Lower leg skin (tissue), 4 donors: ENCODE data around the gene PIP. TPM values are rescaled to one million over a fixed set of nuclear protein-coding genes. Genes with fewer than 3 reads are reported as not detected.
"Not testable (repeated sequence)": the region's sequence is repeated elsewhere in the genome, so short reads cannot be mapped to it uniquely, and the experiment has no call there.

Experiments used
- DNase-seq, 2 donors: peaks; one replicate each; pipeline ENCODE4 v3.0.0-alpha.2; 2019; ENCODE audit warnings: low spot score in 2 of 2
- H3K4me3 ChIP-seq: fragments of 200-600 bp; sonication (generic); 2 replicates; pipeline ENCODE4 v1.5.1; 2017; ENCODE audit warnings: mild to moderate bottlenecking, low read depth; ENCODE audit not compliant: poor library complexity, severe bottlenecking
- POLR2A ChIP-seq, 2 donors: fragments of 450-650 bp; IDR thresholded peaks; one replicate each; pipeline ENCODE4 v1.6.1; 2016 to 2017; ENCODE audit warnings: antibody characterized with exemption in 2 of 2, mild to moderate bottlenecking in 1 of 2, moderate library complexity in 1 of 2
- WGBS, 2 donors: methylation state at CpG; one replicate each; pipeline ENCODE4 v1.1.5; 2018; 5-methylcytosine and 5-hydroxymethylcytosine counted together
- intact Hi-C: fragments of 100-400 bp; cut with DNase I; formaldehyde crosslinking; loops from one replicate; pipeline ENCODE4 v1.15.0; 2023; ENCODE audit warnings: low total_unique reads
- total RNA-seq, 4 donors: library from RNA; depleted of rRNA; stranded (reverse); fragments of >200 nt; gene quantifications; one replicate each; pipeline ENCODE4 v1.1.0, GENCODE V29; 2016
- TF ChIP-seq, protein P1 (sequence below), 3 donors: fragments of 450-650 bp; IDR thresholded peaks; one replicate each; pipeline ENCODE4 v1.5.1; 2016; ENCODE audit warnings: antibody characterized with exemption in 3 of 3, mild to moderate bottlenecking in 3 of 3, moderate library complexity in 2 of 3

The PIP gene, protein sequence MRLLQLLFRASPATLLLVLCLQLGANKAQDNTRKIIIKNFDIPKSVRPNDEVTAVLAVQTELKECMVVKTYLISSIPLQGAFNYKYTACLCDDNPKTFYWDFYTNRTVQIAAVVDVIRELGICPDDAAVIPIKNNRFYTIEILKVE
- total RNA-seq = 1,000 to 10,000 TPM in 1 of 4 donors, 100 to 1,000 TPM in 2, 10 to 100 TPM in 1; 64.4 to 1,497 (median 370) TPM

DNA sequence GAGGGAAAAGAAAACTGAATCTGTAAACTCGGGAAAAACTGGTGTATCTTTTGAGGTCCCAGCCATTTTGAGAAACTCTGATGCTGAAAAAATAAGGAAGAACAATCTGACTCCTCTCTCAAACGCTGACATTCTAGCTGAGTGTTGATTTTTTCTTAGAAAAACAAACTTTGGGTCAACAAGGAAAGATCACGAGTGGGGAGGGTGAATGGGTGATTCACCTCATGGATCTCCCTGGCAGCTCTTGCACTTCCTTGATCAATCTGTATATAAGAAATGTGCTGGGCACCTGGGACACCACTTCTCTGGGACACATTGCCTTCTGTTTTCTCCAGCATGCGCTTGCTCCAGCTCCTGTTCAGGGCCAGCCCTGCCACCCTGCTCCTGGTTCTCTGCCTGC lies at the start of gene PIP:
PIP (plus strand) TSS at position 297 of the 400 bp plus-strand sequence; CDS start at position 337, 40 bp downstream.
- TF ChIP-seq POLR2A (IDR thresholded peaks at IDR 0.05) = no peak
- TF ChIP-seq, protein P1, sequence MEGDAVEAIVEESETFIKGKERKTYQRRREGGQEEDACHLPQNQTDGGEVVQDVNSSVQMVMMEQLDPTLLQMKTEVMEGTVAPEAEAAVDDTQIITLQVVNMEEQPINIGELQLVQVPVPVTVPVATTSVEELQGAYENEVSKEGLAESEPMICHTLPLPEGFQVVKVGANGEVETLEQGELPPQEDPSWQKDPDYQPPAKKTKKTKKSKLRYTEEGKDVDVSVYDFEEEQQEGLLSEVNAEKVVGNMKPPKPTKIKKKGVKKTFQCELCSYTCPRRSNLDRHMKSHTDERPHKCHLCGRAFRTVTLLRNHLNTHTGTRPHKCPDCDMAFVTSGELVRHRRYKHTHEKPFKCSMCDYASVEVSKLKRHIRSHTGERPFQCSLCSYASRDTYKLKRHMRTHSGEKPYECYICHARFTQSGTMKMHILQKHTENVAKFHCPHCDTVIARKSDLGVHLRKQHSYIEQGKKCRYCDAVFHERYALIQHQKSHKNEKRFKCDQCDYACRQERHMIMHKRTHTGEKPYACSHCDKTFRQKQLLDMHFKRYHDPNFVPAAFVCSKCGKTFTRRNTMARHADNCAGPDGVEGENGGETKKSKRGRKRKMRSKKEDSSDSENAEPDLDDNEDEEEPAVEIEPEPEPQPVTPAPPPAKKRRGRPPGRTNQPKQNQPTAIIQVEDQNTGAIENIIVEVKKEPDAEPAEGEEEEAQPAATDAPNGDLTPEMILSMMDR (IDR thresholded peaks at IDR 0.05) = no peak
- DNase-seq = no peak
- 57 to 64% methylated on average over 4 of the region's 4 CpGs for WGBS, 2 donors
- intact Hi-C loops = no loop called here
- no peak within 1 kb of the TSS for H3K4me3 ChIP-seq

DNA sequence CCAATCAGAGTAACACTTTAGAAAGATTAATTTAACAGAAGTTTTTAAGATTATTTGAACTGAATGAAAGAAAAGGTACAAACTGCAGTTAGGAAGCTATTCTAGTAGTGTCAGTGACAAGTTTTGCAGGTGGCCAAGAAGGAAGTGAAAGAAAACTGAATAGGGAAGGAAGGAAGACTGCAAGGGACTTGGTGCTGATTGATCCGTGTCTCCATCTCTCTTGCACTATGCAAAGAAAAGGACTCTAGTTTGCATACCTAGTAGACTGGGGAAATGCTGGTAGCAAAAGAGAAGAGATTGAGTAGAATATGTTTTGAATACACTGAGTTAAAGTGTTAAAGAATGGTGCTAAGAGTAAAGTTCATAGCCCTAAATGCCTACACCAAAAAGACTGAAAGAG lies 46.8 kb upstream of the PIP start:
- DNase-seq = no peak
- intact Hi-C loops = no loop called here
- WGBS, 2 donors = 62 to 69% methylated on average over 1 of the region's 1 CpG
- H3K4me3 ChIP-seq = no peak overlapping the region
- TF ChIP-seq, protein P1 (IDR thresholded peaks at IDR 0.05) = no peak

DNA sequence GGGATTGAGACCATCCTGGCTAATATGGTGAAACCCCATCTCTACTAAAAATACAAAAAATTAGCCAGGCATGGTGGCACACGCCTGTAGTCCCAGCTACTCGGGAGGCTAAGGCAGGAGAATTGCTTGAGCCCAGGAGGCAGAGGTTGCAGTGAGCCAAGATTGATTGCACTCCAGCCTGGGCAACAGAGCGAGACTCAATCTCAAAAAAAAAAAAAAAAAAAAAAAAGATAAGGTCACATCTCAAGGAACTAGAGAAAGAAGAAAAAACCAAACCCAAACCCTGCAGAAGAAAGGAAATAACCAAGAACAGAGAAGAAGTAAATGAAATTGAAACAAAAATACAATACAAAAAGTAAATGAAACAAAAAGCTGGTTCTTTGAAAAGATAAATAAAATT lies 46.3 kb upstream of the PIP start:
- DNase-seq, H3K4me3 ChIP-seq, intact Hi-C loops: not testable (repeated sequence)
- 77 to 84% methylated on average over 3 of the region's 3 CpGs for WGBS, 2 donors

DNA sequence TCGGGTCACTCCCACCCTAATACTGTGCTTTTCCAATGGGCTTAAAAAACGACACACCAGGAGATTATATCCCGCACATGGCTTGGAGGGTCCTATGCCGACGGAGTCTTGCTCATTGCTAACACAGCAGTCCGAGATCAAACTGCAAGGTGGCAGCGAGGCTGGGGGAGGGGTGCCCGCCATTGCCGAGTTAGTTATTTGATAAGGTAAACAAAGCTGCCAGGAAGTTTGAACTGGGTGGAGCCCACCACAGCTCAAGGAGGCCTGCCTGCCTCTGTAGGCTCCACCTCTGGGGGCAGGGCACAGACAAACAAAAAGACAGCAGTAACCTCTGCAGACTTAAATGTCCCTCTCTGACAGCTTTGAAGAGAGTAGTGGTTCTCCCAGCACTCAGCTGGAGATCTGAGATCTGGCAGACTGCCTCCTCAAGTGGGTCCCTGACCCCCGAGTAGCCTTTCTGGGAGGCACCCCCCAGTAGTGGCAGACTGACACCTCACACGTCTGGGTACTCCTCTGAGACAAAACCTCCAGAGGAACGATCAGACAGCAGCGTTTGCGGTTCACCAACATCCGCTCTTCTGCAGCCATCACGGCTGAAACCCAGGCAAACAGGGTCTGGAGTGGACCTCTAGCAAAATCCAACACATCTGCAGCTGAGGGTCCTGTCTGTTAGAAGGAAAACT lies 43.2 kb upstream of the PIP start:
- H3K4me3 ChIP-seq, intact Hi-C loops, DNase-seq: not testable (repeated sequence)
- WGBS, 2 donors = 90 to 94% methylated on average over 16 of the region's 16 CpGs

DNA sequence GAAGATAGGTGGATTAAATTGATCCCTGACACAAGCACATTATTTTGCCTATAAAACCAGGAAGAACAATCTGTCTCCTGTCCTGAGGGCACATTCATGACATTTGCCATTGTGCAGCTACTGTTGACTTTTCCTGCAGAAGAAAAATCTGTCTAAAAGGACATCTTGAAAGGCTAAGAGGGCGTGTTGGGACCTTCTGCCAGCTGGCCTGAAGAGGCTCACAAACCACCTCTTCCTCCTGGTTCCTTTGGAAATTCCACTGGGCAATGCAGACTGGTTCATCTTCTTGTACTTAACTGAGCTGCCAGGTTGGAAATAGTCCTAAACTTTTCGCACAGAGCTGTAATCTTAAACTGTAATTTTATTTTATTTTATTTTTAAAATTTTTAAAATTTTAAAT lies 35.7 kb upstream of the PIP start:
- intact Hi-C loops = no loop called here
- no peak for TF ChIP-seq POLR2A (IDR thresholded peaks at IDR 0.05)
- TF ChIP-seq, protein P1 (IDR thresholded peaks at IDR 0.05) = no peak
- DNase-seq = no peak
- H3K4me3 ChIP-seq = no peak overlapping the region
- WGBS, 2 donors = 69 to 81% methylated on average over 2 of the region's 2 CpGs

DNA sequence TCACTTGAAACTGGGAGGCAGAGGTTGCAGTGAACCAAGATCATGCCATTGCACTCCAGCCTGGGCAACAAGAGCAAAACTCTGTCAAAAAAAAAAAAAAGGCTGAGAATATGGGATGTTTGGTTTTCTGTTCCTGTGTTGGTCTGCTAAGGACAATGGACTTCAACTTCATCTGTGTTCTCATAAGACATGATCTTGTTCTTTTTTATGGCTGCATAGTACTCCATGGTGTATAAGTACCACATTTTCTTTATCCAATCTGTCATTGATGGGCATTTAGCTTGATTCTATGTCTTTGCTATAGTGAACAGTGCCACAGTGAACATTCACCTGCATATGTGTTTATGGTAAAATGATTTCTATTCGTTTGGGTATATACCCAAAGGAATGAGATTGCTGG lies 32.3 kb upstream of the PIP start:
- H3K4me3 ChIP-seq, intact Hi-C loops, DNase-seq: not testable (repeated sequence)
- WGBS, 2 donors = 74 to 82% methylated on average over 1 of the region's 1 CpG

DNA sequence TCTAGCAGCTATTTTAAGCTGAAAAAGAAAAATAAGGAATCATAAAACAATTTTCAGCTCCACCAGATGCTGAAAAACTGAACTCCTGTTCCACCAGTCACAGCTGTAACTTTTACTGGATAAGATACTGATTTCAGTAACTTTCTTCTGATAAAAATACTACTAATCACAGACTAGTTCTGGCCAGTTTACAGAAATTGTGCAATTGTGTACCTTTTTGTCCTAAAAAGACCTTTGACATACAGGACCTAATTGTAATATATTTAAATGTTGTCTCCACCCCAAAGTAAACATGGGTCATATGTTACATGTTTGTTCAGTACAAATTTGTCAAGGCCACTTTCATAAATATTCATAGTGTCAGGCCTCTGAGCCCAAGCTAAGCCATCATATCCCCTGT lies 27.1 kb upstream of the PIP start:
- DNase-seq = no peak
- no peak overlapping the region for H3K4me3 ChIP-seq
- no peak for TF ChIP-seq POLR2A (IDR thresholded peaks at IDR 0.05)
- TF ChIP-seq, protein P1 (IDR thresholded peaks at IDR 0.05) = no peak
- intact Hi-C loops = no loop called here

DNA sequence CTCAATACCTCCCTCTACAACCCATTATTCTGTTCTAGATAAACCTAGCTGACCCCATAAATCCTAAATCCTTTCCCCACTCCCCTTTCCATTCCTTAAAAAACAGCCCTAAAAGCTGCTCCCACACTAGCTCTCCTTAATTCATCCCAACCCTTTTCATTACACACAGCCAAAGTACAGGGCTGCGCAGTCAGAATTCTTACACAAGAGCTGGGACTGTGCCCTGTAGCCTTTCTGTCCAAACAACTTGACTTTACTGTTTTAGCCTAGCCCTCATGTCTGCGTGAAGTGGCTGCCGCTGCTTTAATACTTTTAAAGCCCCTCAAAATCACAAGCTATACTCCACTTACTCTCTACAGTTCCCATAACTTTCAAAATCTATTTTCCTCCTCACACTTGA lies 23.9 kb upstream of the PIP start:
- 92 to 96% methylated on average over 3 of the region's 3 CpGs for WGBS, 2 donors
- DNase-seq, H3K4me3 ChIP-seq, intact Hi-C loops: not testable (repeated sequence)
